GM12878 (cell line): ENCODE data around the gene CHERP. TPM values are rescaled to one million over a fixed set of nuclear protein-coding genes. Genes with fewer than 3 reads are reported as not detected.

Experiments used
- ATAC-seq: fragments of 200-7000 bp; cut with Tn5 transposase; 3 replicates; pipeline ENCODE4 v1.9.1; 2020; ENCODE audit warnings: mild to moderate bottlenecking, moderate library complexity
- BruUV-seq: library from RNA; stranded (reverse); fragments of 400-500 nt; replicated peaks from 2 replicates; lab custom pipeline; 2021; lab: Mats Ljungman, UMichigan
- CTCF ChIA-PET: fragments of 300-600 bp; sonication (Branson Sonifier 250); formaldehyde crosslinking; extraction: SDS; loops from one replicate; lab custom pipeline; 2021; ENCODE audit warnings: inconsistent platforms; lab: Yijun Ruan, JAX
- POLR2A ChIA-PET: fragments of 350-600 bp; formaldehyde crosslinking; extraction: SDS; loops from one replicate; lab custom pipeline; 2021; ENCODE audit warnings: inconsistent platforms; lab: Charles Lee
- RAD21 ChIA-PET: fragments of 300-600 bp; sonication (Branson Sonifier 250); formaldehyde crosslinking; loops from one replicate; lab custom pipeline; 2023; ENCODE audit warnings: antibody characterized with exemption; ENCODE audit not compliant: unreplicated experiment; lab: Charles Lee
- SMC1A ChIA-PET: fragments of 300-600 bp; sonication (Branson Sonifier 250); formaldehyde crosslinking; loops from one replicate; lab custom pipeline; 2023; ENCODE audit not compliant: unreplicated experiment, uncharacterized antibody; lab: Charles Lee
- DNase-seq: peaks from one replicate; pipeline ENCODE4 v3.0.0-alpha.2; 2011; ENCODE audit warnings: low read depth, low spot score
- FAIRE-seq: peaks from 3 replicates; lab custom pipeline; 2011; peaks lifted over from hg19 to GRCh38; lab: Jason Lieb, UNC
- H2AFZ ChIP-seq: 2 replicates; pipeline ENCODE4 v1.6.0; 2011; ENCODE audit warnings: low read depth, low read length, control low read depth; ENCODE audit not compliant: control insufficient read depth
- H3K27ac ChIP-seq: 2 replicates; pipeline ENCODE4 v1.5.1; 2011; ENCODE audit warnings: control low read depth; ENCODE audit not compliant: control insufficient read depth, insufficient read depth
- H3K27me3 ChIP-seq, 2 experiments: replicated peaks in 1 of 2; 2 replicates each; pipeline versions ENCODE4 v1.6.0 to v1.6.1; 2011; ENCODE audit warnings: low read length in 1 of 2; ENCODE audit not compliant: control insufficient read depth in 2 of 2, insufficient read depth in 2 of 2
- H3K36me3 ChIP-seq, 2 experiments: 2 replicates each; pipeline ENCODE4 v1.5.1; 2011; ENCODE audit warnings: low read length in 1 of 2; ENCODE audit not compliant: control insufficient read depth in 2 of 2, insufficient read depth in 2 of 2
- H3K4me1 ChIP-seq: 2 replicates; pipeline ENCODE4 v1.6.1; 2011; ENCODE audit warnings: mild to moderate bottlenecking, low read length, moderate library complexity, mixed read lengths; ENCODE audit not compliant: control insufficient read depth, insufficient read depth
- H3K4me2 ChIP-seq: 2 replicates; pipeline ENCODE4 v1.6.0; 2011; ENCODE audit warnings: control low read depth; ENCODE audit not compliant: control insufficient read depth, insufficient read depth
- H3K4me3 ChIP-seq: fragments of 200-600 bp; sonication (generic); 2 replicates; pipeline ENCODE4 v1.5.1; 2016
- H3K79me2 ChIP-seq: 2 replicates; pipeline ENCODE4 v1.6.0; 2011; ENCODE audit warnings: low read length; ENCODE audit not compliant: control insufficient read depth, insufficient read depth
- H3K9ac ChIP-seq: 2 replicates; pipeline ENCODE4 v1.8.0; 2011; ENCODE audit warnings: low read length, control low read depth, mixed read lengths; ENCODE audit not compliant: control insufficient read depth, insufficient read depth
- H3K9me3 ChIP-seq: replicated peaks from 3 replicates; pipeline ENCODE4 v1.5.1; 2011; ENCODE audit warnings: mild to moderate bottlenecking, low read length; ENCODE audit not compliant: control insufficient read depth, insufficient read depth
- H4K20me1 ChIP-seq: 2 replicates; pipeline ENCODE4 v1.6.0; 2011; ENCODE audit not compliant: control insufficient read depth, insufficient read depth
- ATF2 ChIP-seq: IDR thresholded peaks from 2 replicates; pipeline ENCODE4 v1.6.1; 2012; ENCODE audit warnings: low read length, inconsistent platforms
- BCL11A ChIP-seq: IDR thresholded peaks from 2 replicates; pipeline ENCODE4 v1.6.1; 2011; ENCODE audit warnings: low read depth, low read length
- FOXM1 ChIP-seq: IDR thresholded peaks from 2 replicates; pipeline ENCODE4 v1.6.1; 2012; ENCODE audit warnings: low read depth, mild to moderate bottlenecking, inconsistent platforms, low read length, moderate library complexity
- KLF5 ChIP-seq: fragments of 450-650 bp; IDR thresholded peaks from 2 replicates; pipeline ENCODE4 v1.6.1; 2014; ENCODE audit warnings: mild to moderate bottlenecking; ENCODE audit not compliant: partially characterized antibody
- MEF2A ChIP-seq: IDR thresholded peaks from 2 replicates; pipeline ENCODE4 v1.6.1; 2011; ENCODE audit warnings: low read depth, mild to moderate bottlenecking, low read length, moderate library complexity; ENCODE audit not compliant: insufficient read depth
- NFYB ChIP-seq: IDR thresholded peaks from 2 replicates; pipeline ENCODE4 v1.6.1; 2011; ENCODE audit warnings: low read depth, mild to moderate bottlenecking, low read length, improper control_type of control experiment, moderate library complexity; ENCODE audit not compliant: insufficient read depth
- SREBF1 ChIP-seq: IDR thresholded peaks from 2 replicates; pipeline ENCODE4 v1.6.1; 2012; ENCODE audit warnings: mild to moderate bottlenecking, low read length
- STAT1 ChIP-seq: fragments of 450-650 bp; conservative IDR thresholded peaks from 2 replicates; pipeline ENCODE4 v1.6.1; 2014; ENCODE audit warnings: antibody characterized with exemption, mild to moderate bottlenecking
- TARDBP ChIP-seq: IDR thresholded peaks from 2 replicates; pipeline ENCODE4 v1.6.1; 2016; ENCODE audit warnings: borderline replicate concordance
- TCF12 ChIP-seq: IDR thresholded peaks from 2 replicates; pipeline ENCODE4 v1.6.1; 2011; ENCODE audit warnings: low read depth, mild to moderate bottlenecking, low read length
- ZBTB33 ChIP-seq: fragments of 450-650 bp; IDR thresholded peaks from 2 replicates; pipeline ENCODE4 v1.6.1; 2017; ENCODE audit warnings: mild to moderate bottlenecking
- ZNF24 ChIP-seq: fragments of 450-650 bp; IDR thresholded peaks from 2 replicates; pipeline ENCODE4 v1.6.1; 2017; ENCODE audit warnings: antibody characterized with exemption, mild to moderate bottlenecking
- ZNF384 ChIP-seq: IDR thresholded peaks from 2 replicates; pipeline ENCODE4 v1.6.1; 2012; ENCODE audit warnings: low read depth, mild to moderate bottlenecking, low read length, improper control_type of control experiment, borderline replicate concordance
- ZNF622 ChIP-seq: fragments of 450-650 bp; IDR thresholded peaks from 2 replicates; pipeline ENCODE4 v1.6.1; 2017; ENCODE audit warnings: mild to moderate bottlenecking, inconsistent platforms
- ZSCAN29 ChIP-seq: fragments of 450-650 bp; IDR thresholded peaks from 2 replicates; pipeline ENCODE4 v1.6.1; 2017; ENCODE audit warnings: mild to moderate bottlenecking, moderate library complexity
- WGBS: methylation state at CpG from one replicate; pipeline ENCODE4 v1.1.6; 2016; ENCODE audit warnings: low lambda C conversion rate; ENCODE audit not compliant: insufficient replicate concordance, insufficient coverage; ENCODE audit errors: missing lambda C conversion rate; 5-methylcytosine and 5-hydroxymethylcytosine counted together
- in situ Hi-C: fragments of 300-500 bp; cut with MboI; formaldehyde crosslinking; loops from 9 replicates; pipeline ENCODE4 v1.14.3; 2018; ENCODE audit warnings: mixed read lengths
- intact Hi-C: fragments of 100-400 bp; cut with micrococcal nuclease; formaldehyde crosslinking; loops from one replicate; pipeline ENCODE4 v1.14.2; 2022; ENCODE audit not compliant: unreplicated experiment
- polyA plus RNA-seq, 11 experiments: library from polyadenylated mRNA; depleted of rRNA in 4 of 11; unstranded in 6 of 11; stranded (reverse) in 5 of 11; fragments of >200 nt; fragmentation: Nextera tagmentation in 4 of 11; fragmentation: Illumina TruSeq in 1 of 11; extraction: Ambion mirVana in 4 of 11; extraction: Trizol in 1 of 11; gene quantifications; 1 replicate in 1 of 11; 2 replicates in 10 of 11; pipeline versions ENCODE4 v1.2.1 to v1.2.3, GENCODE V29; 2011 to 2016; ENCODE audit warnings: inconsistent platforms in 2 of 11, missing spikeins in 2 of 11, low read depth in 1 of 11
- total RNA-seq, 4 experiments: library from RNA; depleted of rRNA in 3 of 4; stranded (reverse); fragments of >200 nt in 3 of 4; fragmentation: Illumina TruSeq in 1 of 4; extraction: Trizol in 1 of 4; gene quantifications; 2 replicates each; pipeline versions ENCODE4 v1.2.1 to v1.2.3, GENCODE V29; 2013 to 2021

Gene CHERP
- total and polyA plus RNA-seq, 10 of the 15 experiments (the other 5 are each of a cell fraction or from before 2014, with no cell fraction given) = 0.66 to 65.3 (median 12.2) TPM

- in situ Hi-C loops = no loop called here
- Histone ChIP-seq H3K9me3 (no peaks in the 10 kb centered on the region), H3K9ac (no peak overlapping the region), H4K20me1 (no peaks in the 10 kb centered on the region), H2AFZ (no peak overlapping the region), H3K27me3 (no peaks in the 10 kb centered on the region), H3K36me3 (peaks cover 12 to 63% of the 10 kb centered on the region in 2 experiments), H3K27ac (no peak overlapping the region), H3K79me2 (peaks cover 8% of the 10 kb centered on the region), H3K4me1 (no peaks in the 10 kb centered on the region), H3K4me2 (no peak overlapping the region), H3K4me3 (no peak overlapping the region)
- CTCF ChIA-PET = no interaction called here
- no peak for ATAC-seq
- BruUV-seq = no TSS peak
- no peak for DNase-seq
- SMC1A ChIA-PET = interaction anchor here (1.3 kb wide), 1 partner anchor 15 kb away, joined by 5 read pairs; no protein-coding TSS in a partner anchor
- POLR2A ChIA-PET = interaction anchor here (0.5 kb wide), 1 partner anchor 24 kb away, joined by 3 read pairs; no protein-coding TSS in a partner anchor
- no peak for FAIRE-seq
- intact Hi-C loops = no loop called here
- 93% methylated on average over 42 of the region's 47 CpGs for WGBS
- RAD21 ChIA-PET = interaction anchor here (0.6 kb wide), 1 partner anchor 36 kb away, joined by 3 read pairs; no protein-coding TSS in a partner anchor
- TF ChIP-seq ATF2 = no peak
- no peak for TF ChIP-seq ZNF24
- no peak for TF ChIP-seq TARDBP
- TF ChIP-seq MEF2A = no peak
- TF ChIP-seq NFYB = no peak
- no peak for TF ChIP-seq BCL11A
- no peak for TF ChIP-seq SREBF1
- no peak for TF ChIP-seq ZBTB33
- TF ChIP-seq ZNF384 = no peak
- no peak for TF ChIP-seq ZNF622
- no peak for TF ChIP-seq FOXM1
- TF ChIP-seq KLF5 = no peak
- no peak for TF ChIP-seq ZSCAN29
- TF ChIP-seq STAT1 = no peak
- TF ChIP-seq TCF12 = no peak
Observed at GRCh38 chr19:16532440-16533234, 9.6 kb downstream of the CHERP start.
